ENCODE measurements around the gene COL9A3.
"Not testable (repeated sequence)": the region's sequence is repeated elsewhere in the genome, so short reads cannot be mapped to it uniquely, and the experiment has no call there.

Gene COL9A3

GRCh38 chr20:62836967-62837490 lies 20.2 kb downstream of the COL9A3 start:
- DNase-seq (ENCODE audit: low read depth): no peak

GRCh38 chr20:62837790-62838127 lies 20.9 kb downstream of the COL9A3 start:
- no peak for DNase-seq (ENCODE audit: low read depth)

- no peak for DNase-seq (ENCODE audit: low read depth)
These were observed 21.5 kb downstream of the COL9A3 start for GRCh38 chr20:62838128-62838891.

- no peak for DNase-seq (ENCODE audit: low read depth)
These were observed 22.4 kb downstream of the COL9A3 start for GRCh38 chr20:62839261-62839660.

GRCh38 chr20:62839816-62840215 lies 23.0 kb downstream of the COL9A3 start:
- no peak for DNase-seq (ENCODE audit: low read depth)

GRCh38 chr20:62840244-62841197 lies 23.7 kb downstream of the COL9A3 start:
- no peak for DNase-seq (ENCODE audit: low read depth)

- DNase-seq (ENCODE audit: low read depth): no peak
These were observed 24.9 kb downstream of the COL9A3 start for GRCh38 chr20:62841705-62842212.

GRCh38 chr20:62843656-62844055 lies 26.8 kb downstream of the COL9A3 start:
- no peak for DNase-seq (ENCODE audit: low read depth)

- DNase-seq (ENCODE audit: low read depth): no peak
These were observed 27.3 kb downstream of the COL9A3 start for GRCh38 chr20:62844182-62844581.

GRCh38 chr20:62845416-62846160 lies 28.7 kb downstream of the COL9A3 start:
- no peak for DNase-seq (ENCODE audit: low read depth)

- no peak for DNase-seq (ENCODE audit: low read depth)
These were observed 29.5 kb downstream of the COL9A3 start for GRCh38 chr20:62846166-62846890.

GRCh38 chr20:62848917-62849316 lies 32.1 kb downstream of the COL9A3 start:
- not testable (repeated sequence) for DNase-seq (ENCODE audit: low read depth)

GRCh38 chr20:62849431-62849830 lies 32.6 kb downstream of the COL9A3 start:
- no peak for DNase-seq (ENCODE audit: low read depth)

GRCh38 chr20:62850333-62850974 lies 33.6 kb downstream of the COL9A3 start:
- no peak for DNase-seq (ENCODE audit: low read depth)

GRCh38 chr20:62852196-62852595 lies 35.3 kb downstream of the COL9A3 start:
- no peak for DNase-seq (ENCODE audit: low read depth)

- no peak for DNase-seq (ENCODE audit: low read depth)
These were observed 36.0 kb downstream of the COL9A3 start for GRCh38 chr20:62852841-62853240.

GRCh38 chr20:62853304-62853703 lies 36.5 kb downstream of the COL9A3 start:
- not testable (repeated sequence) for DNase-seq (ENCODE audit: low read depth)

- no peak for DNase-seq (ENCODE audit: low read depth)
These were observed 37.3 kb downstream of the COL9A3 start for GRCh38 chr20:62854121-62854520.

GRCh38 chr20:62855120-62855519 lies 38.3 kb downstream of the COL9A3 start:
- no peak for DNase-seq (ENCODE audit: low read depth)

- no peak for DNase-seq (ENCODE audit: low read depth)
These were observed 40.2 kb downstream of the COL9A3 start for GRCh38 chr20:62856931-62857619.

Data from activated T-cell treated with anti-CD3 and anti-CD28 coated beads for 24 hours (primary cell).